HEK293 (cell line): Measurements from ENCODE around the gene ABCA7.
A peak's percentile ranks its signal among the peaks of the same experiment; 100 is the strongest.

Experiments used
- CTCF ChIA-PET: fragments of 350-600 bp; formaldehyde crosslinking; extraction: SDS; loops from one replicate; lab custom pipeline; 2021; ENCODE audit warnings: antibody characterized with exemption; lab: Yijun Ruan, JAX
- POLR2A ChIA-PET: fragments of 300-600 bp; formaldehyde crosslinking; extraction: SDS; loops from one replicate; lab custom pipeline; 2020; ENCODE audit warnings: antibody characterized with exemption, inconsistent platforms; lab: Yijun Ruan, JAX
- H3K27ac ChIP-seq: fragments of 200-500 bp; sonication (Bioruptor generic); 2 replicates; pipeline ENCODE4 v1.5.1; 2014; ENCODE audit warnings: low read depth, low read length, control low read depth, inconsistent platforms; ENCODE audit errors: extremely low read depth
- H3K36me3 ChIP-seq, 2 experiments: fragments of 200-500 bp in 1 of 2; sonication (Bioruptor generic) in 1 of 2; 1 replicate in 1 of 2; 2 replicates in 1 of 2; pipeline ENCODE4 v1.5.1; 2014 to 2017; ENCODE audit warnings: inconsistent platforms in 2 of 2, low read length in 2 of 2; ENCODE audit not compliant: control insufficient read depth in 2 of 2, insufficient read depth in 1 of 2
- H3K4me1 ChIP-seq: fragments of 200-500 bp; sonication (Bioruptor generic); 2 replicates; pipeline ENCODE4 v1.5.1; 2014; ENCODE audit warnings: mild to moderate bottlenecking, low read length, inconsistent platforms; ENCODE audit not compliant: control insufficient read depth, insufficient read depth
- H3K4me3 ChIP-seq: 2 replicates; pipeline ENCODE4 v1.5.1; 2011; ENCODE audit warnings: low read depth, mild to moderate bottlenecking, control low read depth, low read length, moderate library complexity
- H3K9me3 ChIP-seq: fragments of 200-500 bp; sonication (Bioruptor generic); 2 replicates; pipeline ENCODE4 v1.5.1; 2014; ENCODE audit warnings: low read depth, low read length, inconsistent platforms; ENCODE audit not compliant: control insufficient read depth, insufficient read depth
- BCL11B ChIP-seq: fragments of 450-650 bp; formaldehyde crosslinking; IDR thresholded peaks from 2 replicates; pipeline ENCODE4 v1.5.1; 2016; ENCODE audit warnings: low read depth, missing biosample characterization, missing genetic modification characterization
- GFI1B ChIP-seq: fragments of 450-650 bp; formaldehyde crosslinking; IDR thresholded peaks from 2 replicates; pipeline ENCODE4 v1.5.1; 2016; ENCODE audit warnings: missing biosample characterization, missing genetic modification characterization
- HOXA7 ChIP-seq: sonication (generic); formaldehyde crosslinking; IDR thresholded peaks from 2 replicates; pipeline ENCODE4 v1.8.1; 2022; ENCODE audit warnings: missing genetic modification reagents, borderline replicate concordance
- KLF1 ChIP-seq: fragments of 450-650 bp; formaldehyde crosslinking; IDR thresholded peaks from 2 replicates; pipeline ENCODE4 v1.5.1; 2016; ENCODE audit warnings: missing biosample characterization, missing genetic modification characterization
- KLF8 ChIP-seq: fragments of 450-650 bp; formaldehyde crosslinking; IDR thresholded peaks from 2 replicates; pipeline ENCODE4 v1.5.1; 2016; ENCODE audit warnings: missing biosample characterization, missing genetic modification characterization
- KLF9 ChIP-seq: fragments of 450-650 bp; formaldehyde crosslinking; IDR thresholded peaks from 2 replicates; pipeline ENCODE4 v1.5.1; 2016; ENCODE audit warnings: missing biosample characterization, missing genetic modification characterization, low read depth
- OSR2 ChIP-seq: fragments of 450-650 bp; formaldehyde crosslinking; IDR thresholded peaks from 2 replicates; pipeline ENCODE4 v1.5.1; 2016; ENCODE audit warnings: missing biosample characterization, missing genetic modification characterization
- ZNF112 ChIP-seq: fragments of 450-650 bp; formaldehyde crosslinking; IDR thresholded peaks from 2 replicates; pipeline ENCODE4 v1.5.0; 2017; ENCODE audit warnings: missing biosample characterization, missing genetic modification characterization
- ZNF121 ChIP-seq: fragments of 450-650 bp; formaldehyde crosslinking; IDR thresholded peaks from 2 replicates; pipeline ENCODE4 v1.5.1; 2016; ENCODE audit warnings: missing biosample characterization, missing genetic modification characterization
- ZNF132 ChIP-seq: fragments of 450-650 bp; formaldehyde crosslinking; IDR thresholded peaks from 2 replicates; pipeline ENCODE4 v1.5.1; 2017; ENCODE audit warnings: missing biosample characterization, missing genetic modification characterization, borderline replicate concordance
- ZNF169 ChIP-seq: fragments of 450-650 bp; formaldehyde crosslinking; IDR thresholded peaks from 2 replicates; pipeline ENCODE4 v1.5.1; 2016; ENCODE audit warnings: missing biosample characterization, missing genetic modification characterization
- ZNF19 ChIP-seq: fragments of 450-650 bp; formaldehyde crosslinking; IDR thresholded peaks from 2 replicates; pipeline ENCODE4; 2016; ENCODE audit warnings: missing biosample characterization, missing genetic modification characterization, low read depth
- ZNF221 ChIP-seq: fragments of 450-650 bp; formaldehyde crosslinking; IDR thresholded peaks from 2 replicates; pipeline ENCODE4 v1.5.1; 2017; ENCODE audit warnings: missing biosample characterization, missing genetic modification characterization, borderline replicate concordance
- ZNF394 ChIP-seq: fragments of 450-650 bp; formaldehyde crosslinking; IDR thresholded peaks from 2 replicates; pipeline ENCODE4 v1.5.1; 2016; ENCODE audit warnings: missing biosample characterization, missing genetic modification characterization, mild to moderate bottlenecking, moderate library complexity, borderline replicate concordance
- ZNF530 ChIP-seq: fragments of 450-650 bp; formaldehyde crosslinking; IDR thresholded peaks from 2 replicates; pipeline ENCODE4 v1.5.1; 2016; ENCODE audit warnings: low read depth, missing biosample characterization, missing genetic modification characterization
- ZNF843 ChIP-seq: fragments of 450-650 bp; formaldehyde crosslinking; IDR thresholded peaks from 2 replicates; pipeline ENCODE4 v1.5.1; 2016; ENCODE audit warnings: missing biosample characterization, missing genetic modification characterization
- TF ChIP-seq, protein P1 (sequence below): fragments of 450-650 bp; formaldehyde crosslinking; IDR thresholded peaks from 2 replicates; pipeline ENCODE4 v1.5.1; 2016; ENCODE audit warnings: missing biosample characterization, missing genetic modification characterization
- TF ChIP-seq, protein P2 (sequence below): fragments of 450-650 bp; formaldehyde crosslinking; IDR thresholded peaks from 2 replicates; pipeline ENCODE4 v1.5.1; 2016; ENCODE audit warnings: missing biosample characterization, missing genetic modification characterization, borderline replicate concordance
- TF ChIP-seq, protein P3 (sequence below): fragments of 450-650 bp; formaldehyde crosslinking; optimal IDR thresholded peaks from 2 replicates; pipeline ENCODE3; 2016; ENCODE audit warnings: missing biosample characterization, mild to moderate bottlenecking, missing genetic modification characterization
- TF ChIP-seq, protein P4 (sequence below): fragments of 450-650 bp; formaldehyde crosslinking; IDR thresholded peaks from 2 replicates; pipeline ENCODE4 v1.5.1; 2016; ENCODE audit warnings: missing biosample characterization, missing genetic modification characterization
- TF ChIP-seq, protein P5 (sequence below): fragments of 450-650 bp; formaldehyde crosslinking; IDR thresholded peaks from 2 replicates; pipeline ENCODE4 v1.5.1; 2016; ENCODE audit warnings: missing biosample characterization, missing genetic modification characterization

ABCA7 gene

DNA sequence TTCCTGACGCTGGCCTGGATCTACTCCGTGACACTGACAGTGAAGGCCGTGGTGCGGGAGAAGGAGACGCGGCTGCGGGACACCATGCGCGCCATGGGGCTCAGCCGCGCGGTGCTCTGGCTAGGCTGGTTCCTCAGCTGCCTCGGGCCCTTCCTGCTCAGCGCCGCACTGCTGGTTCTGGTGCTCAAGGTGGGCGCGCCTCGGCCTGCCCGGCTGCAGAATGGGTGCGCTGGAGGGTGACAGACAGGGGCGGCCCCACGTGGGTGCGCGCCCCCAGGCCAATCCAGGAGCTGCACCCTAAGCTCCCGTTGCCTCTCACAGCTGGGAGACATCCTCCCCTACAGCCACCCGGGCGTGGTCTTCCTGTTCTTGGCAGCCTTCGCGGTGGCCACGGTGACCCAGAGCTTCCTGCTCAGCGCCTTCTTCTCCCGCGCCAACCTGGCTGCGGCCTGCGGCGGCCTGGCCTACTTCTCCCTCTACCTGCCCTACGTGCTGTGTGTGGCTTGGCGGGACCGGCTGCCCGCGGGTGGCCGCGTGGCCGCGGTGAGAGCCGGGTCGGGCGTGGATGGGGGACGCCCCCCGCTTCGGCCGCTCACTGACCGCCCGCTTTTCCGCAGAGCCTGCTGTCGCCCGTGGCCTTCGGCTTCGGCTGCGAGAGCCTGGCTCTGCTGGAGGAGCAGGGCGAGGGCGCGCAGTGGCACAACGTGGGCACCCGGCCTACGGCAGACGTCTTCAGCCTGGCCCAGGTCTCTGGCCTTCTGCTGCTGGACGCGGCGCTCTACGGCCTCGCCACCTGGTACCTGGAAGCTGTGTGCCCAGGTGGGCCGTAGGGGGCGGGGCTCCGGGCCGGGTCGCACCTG, 7.2 kb downstream of the ABCA7 start:
- Histone ChIP-seq H3K27ac (no peak overlapping the region), H3K4me1 (no peaks in the 10 kb centered on the region; the same call in 1 of the 2 replicates), H3K9me3 (no peaks in the 10 kb centered on the region), H3K4me3 (no peak overlapping the region), H3K36me3 (peaks cover 0 to 20% of the 10 kb centered on the region in 2 experiments; a peak in 2 of 3 replicates)
- ChIA-PET CTCF (interaction anchor here (0.6 kb wide), 1 partner anchor 25 kb away, joined by 3 read pairs; no protein-coding TSS in a partner anchor), POLR2A (interaction anchor here (1.9 kb wide), 1 partner anchor 19 kb away, joined by 10 read pairs; no protein-coding TSS in a partner anchor)
- TF ChIP-seq KLF1 (tag by site-specific recombination): peak; percentile 22; the same call in 1 of the 2 replicates
- TF ChIP-seq ZNF132: no peak

DNA sequence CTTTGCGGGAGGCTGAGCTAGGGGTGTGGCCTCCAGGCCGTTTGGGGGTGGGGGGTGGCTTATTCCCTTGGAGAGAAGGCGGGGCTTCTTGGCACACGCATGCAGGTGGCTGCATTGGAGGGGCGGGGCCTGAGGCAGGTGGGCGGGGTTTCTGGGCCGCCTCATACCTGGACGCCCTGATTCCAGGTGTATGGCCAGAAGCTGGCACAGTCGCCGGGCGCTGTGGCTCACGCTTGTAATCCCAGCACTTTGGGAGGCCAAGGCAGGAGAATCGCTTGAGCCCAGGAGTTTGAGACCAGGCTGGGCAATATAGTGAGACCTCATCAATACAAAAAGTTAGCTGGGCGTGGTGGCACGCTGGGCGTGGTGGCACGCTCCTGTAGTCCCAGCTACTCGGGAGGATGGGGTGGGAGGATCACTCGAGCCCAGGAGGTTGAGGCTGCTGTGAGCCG, 7.8 kb downstream of the ABCA7 start:
- POLR2A ChIA-PET: interaction anchor here (0.6 to 1.9 kb wide), 4 partner anchors 18 to 209 kb away, joined by 4 to 10 read pairs (median 4); no protein-coding TSS in a partner anchor
- H3K9me3 ChIP-seq: no peaks in the 10 kb centered on the region
- H3K27ac ChIP-seq: no peak overlapping the region
- CTCF ChIA-PET: interaction anchor here (0.6 kb wide), 1 partner anchor 25 kb away, joined by 3 read pairs; no protein-coding TSS in a partner anchor
- H3K36me3 ChIP-seq: peaks cover 0 to 13% of the 10 kb centered on the region in 2 experiments; a peak in 2 of 3 replicates
- H3K4me1 ChIP-seq: no peaks in the 10 kb centered on the region; the same call in 1 of the 2 replicates
- H3K4me3 ChIP-seq: no peak overlapping the region
- TF ChIP-seq ZNF843 (tag by site-specific recombination) (no peak), ZNF121 (0 out of 2 replicates have a peak, but pooled peaks have one; percentile 46), KLF9 (tag by site-specific recombination) (0 out of 2 replicates have a peak, but pooled peaks have one; percentile 19), KLF8 (peak; percentile 30; the same call in 1 of the 2 replicates), KLF1 (tag by site-specific recombination) (peak; percentile 62)
- TF ChIP-seq, protein P1, sequence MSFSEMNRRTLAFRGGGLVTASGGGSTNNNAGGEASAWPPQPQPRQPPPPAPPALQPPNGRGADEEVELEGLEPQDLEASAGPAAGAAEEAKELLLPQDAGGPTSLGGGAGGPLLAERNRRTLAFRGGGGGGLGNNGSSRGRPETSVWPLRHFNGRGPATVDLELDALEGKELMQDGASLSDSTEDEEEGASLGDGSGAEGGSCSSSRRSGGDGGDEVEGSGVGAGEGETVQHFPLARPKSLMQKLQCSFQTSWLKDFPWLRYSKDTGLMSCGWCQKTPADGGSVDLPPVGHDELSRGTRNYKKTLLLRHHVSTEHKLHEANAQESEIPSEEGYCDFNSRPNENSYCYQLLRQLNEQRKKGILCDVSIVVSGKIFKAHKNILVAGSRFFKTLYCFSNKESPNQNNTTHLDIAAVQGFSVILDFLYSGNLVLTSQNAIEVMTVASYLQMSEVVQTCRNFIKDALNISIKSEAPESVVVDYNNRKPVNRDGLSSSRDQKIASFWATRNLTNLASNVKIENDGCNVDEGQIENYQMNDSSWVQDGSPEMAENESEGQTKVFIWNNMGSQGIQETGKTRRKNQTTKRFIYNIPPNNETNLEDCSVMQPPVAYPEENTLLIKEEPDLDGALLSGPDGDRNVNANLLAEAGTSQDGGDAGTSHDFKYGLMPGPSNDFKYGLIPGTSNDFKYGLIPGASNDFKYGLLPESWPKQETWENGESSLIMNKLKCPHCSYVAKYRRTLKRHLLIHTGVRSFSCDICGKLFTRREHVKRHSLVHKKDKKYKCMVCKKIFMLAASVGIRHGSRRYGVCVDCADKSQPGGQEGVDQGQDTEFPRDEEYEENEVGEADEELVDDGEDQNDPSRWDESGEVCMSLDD (tag by site-specific recombination): no peak
- TF ChIP-seq, protein P2, sequence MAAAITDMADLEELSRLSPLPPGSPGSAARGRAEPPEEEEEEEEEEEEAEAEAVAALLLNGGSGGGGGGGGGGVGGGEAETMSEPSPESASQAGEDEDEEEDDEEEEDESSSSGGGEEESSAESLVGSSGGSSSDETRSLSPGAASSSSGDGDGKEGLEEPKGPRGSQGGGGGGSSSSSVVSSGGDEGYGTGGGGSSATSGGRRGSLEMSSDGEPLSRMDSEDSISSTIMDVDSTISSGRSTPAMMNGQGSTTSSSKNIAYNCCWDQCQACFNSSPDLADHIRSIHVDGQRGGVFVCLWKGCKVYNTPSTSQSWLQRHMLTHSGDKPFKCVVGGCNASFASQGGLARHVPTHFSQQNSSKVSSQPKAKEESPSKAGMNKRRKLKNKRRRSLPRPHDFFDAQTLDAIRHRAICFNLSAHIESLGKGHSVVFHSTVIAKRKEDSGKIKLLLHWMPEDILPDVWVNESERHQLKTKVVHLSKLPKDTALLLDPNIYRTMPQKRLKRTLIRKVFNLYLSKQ (tag by site-specific recombination): no peak

DNA sequence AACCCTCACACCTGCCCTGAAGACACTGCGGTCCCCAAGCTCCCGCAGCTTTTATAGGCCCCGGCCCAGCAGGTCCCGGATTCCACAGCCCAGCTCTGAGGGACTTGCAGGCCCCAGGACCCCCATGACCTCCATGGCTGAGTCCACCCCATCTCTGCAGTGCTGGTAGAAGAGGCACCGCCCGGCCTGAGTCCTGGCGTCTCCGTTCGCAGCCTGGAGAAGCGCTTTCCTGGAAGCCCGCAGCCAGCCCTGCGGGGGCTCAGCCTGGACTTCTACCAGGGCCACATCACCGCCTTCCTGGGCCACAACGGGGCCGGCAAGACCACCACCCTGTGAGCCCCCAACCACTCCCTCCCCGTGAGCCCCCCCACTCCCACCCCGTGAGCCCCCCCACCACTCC, 9.2 kb downstream of the ABCA7 start:
- H3K4me3 ChIP-seq: no peak overlapping the region
- ChIA-PET CTCF (interaction anchor here (0.6 kb wide), 1 partner anchor 155 kb away, joined by 3 read pairs; no protein-coding TSS in a partner anchor), POLR2A (no interaction called here)
- H3K36me3 ChIP-seq: peaks cover 0 to 16% of the 10 kb centered on the region in 2 experiments; a peak in 2 of 3 replicates
- H3K4me1 ChIP-seq: no peaks in the 10 kb centered on the region
- H3K27ac ChIP-seq: no peak overlapping the region
- no peaks in the 10 kb centered on the region for H3K9me3 ChIP-seq
- no peak for TF ChIP-seq GFI1B (tag by site-specific recombination)
- TF ChIP-seq ZNF530: no peak
- TF ChIP-seq ZNF169 (tag by site-specific recombination): no peak
- no peak for TF ChIP-seq ZNF19 (tag by site-specific recombination)
- no peak for TF ChIP-seq ZNF394 (tag by site-specific recombination)
- TF ChIP-seq, protein P3, sequence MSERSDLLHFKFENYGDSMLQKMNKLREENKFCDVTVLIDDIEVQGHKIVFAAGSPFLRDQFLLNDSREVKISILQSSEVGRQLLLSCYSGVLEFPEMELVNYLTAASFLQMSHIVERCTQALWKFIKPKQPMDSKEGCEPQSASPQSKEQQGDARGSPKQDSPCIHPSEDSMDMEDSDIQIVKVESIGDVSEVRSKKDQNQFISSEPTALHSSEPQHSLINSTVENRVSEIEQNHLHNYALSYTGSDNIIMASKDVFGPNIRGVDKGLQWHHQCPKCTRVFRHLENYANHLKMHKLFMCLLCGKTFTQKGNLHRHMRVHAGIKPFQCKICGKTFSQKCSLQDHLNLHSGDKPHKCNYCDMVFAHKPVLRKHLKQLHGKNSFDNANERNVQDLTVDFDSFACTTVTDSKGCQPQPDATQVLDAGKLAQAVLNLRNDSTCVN: no peak
- TF ChIP-seq, protein P4, sequence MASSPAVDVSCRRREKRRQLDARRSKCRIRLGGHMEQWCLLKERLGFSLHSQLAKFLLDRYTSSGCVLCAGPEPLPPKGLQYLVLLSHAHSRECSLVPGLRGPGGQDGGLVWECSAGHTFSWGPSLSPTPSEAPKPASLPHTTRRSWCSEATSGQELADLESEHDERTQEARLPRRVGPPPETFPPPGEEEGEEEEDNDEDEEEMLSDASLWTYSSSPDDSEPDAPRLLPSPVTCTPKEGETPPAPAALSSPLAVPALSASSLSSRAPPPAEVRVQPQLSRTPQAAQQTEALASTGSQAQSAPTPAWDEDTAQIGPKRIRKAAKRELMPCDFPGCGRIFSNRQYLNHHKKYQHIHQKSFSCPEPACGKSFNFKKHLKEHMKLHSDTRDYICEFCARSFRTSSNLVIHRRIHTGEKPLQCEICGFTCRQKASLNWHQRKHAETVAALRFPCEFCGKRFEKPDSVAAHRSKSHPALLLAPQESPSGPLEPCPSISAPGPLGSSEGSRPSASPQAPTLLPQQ (tag by site-specific recombination): no peak
- TF ChIP-seq ZNF221: no peak
- no peak for TF ChIP-seq OSR2 (tag by site-specific recombination)
- no peak for TF ChIP-seq BCL11B (tag by site-specific recombination)
- TF ChIP-seq, protein P5, sequence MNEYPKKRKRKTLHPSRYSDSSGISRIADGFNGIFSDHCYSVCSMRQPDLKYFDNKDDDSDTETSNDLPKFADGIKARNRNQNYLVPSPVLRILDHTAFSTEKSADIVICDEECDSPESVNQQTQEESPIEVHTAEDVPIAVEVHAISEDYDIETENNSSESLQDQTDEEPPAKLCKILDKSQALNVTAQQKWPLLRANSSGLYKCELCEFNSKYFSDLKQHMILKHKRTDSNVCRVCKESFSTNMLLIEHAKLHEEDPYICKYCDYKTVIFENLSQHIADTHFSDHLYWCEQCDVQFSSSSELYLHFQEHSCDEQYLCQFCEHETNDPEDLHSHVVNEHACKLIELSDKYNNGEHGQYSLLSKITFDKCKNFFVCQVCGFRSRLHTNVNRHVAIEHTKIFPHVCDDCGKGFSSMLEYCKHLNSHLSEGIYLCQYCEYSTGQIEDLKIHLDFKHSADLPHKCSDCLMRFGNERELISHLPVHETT: no peak
- no peak for TF ChIP-seq HOXA7 (CRISPR knock-in tag)
- no peak for TF ChIP-seq ZNF112 (tag by site-specific recombination)
